GM18867 (cell line): ENCODE measurements around the gene CST7.
A peak's percentile ranks its signal among the peaks of the same experiment; 100 is the strongest.

Source experiments
- ATAC-seq: cut with Tn5 transposase; IDR thresholded peaks from one replicate; pipeline ENCODE4 v1.9.1; 2021; ENCODE audit warnings: mild to moderate bottlenecking, moderate library complexity; ENCODE audit not compliant: unreplicated experiment

Gene CST7

DNA sequence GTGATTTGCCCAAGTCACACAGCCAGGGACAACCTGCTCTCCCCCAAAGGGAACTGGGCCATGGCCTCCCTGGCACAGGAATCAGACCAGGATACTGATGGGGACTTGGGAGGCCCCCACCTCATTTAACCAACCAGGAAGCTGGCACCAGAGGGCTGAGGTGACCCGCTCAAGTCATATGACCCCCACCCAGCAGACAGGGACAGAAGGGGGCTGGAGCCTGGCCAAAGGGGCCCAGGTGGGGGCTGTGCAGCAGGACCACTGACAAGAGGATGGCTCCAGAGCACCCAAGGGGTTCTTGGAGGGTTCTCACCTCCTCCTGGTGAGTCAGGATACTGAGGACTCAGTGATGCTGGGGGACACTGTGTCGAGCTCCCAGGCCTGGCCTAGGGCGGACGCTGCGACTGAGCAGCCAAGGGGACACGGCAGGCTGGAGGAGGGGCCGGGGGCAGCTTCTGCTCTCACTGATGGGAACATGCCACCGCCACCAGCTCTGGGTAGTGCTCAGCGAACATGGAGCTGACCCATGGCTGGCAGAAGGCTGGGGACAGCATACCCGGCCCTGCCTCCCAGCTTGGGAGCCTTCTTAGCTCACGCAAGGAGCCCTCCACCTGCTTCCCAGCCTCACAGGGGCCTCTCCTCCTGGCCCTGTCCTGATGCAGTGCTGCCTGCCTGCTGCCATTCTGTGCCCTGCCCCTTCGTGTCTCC, 1.2 kb downstream of the CST7 start:
- ATAC-seq, result no peak

DNA sequence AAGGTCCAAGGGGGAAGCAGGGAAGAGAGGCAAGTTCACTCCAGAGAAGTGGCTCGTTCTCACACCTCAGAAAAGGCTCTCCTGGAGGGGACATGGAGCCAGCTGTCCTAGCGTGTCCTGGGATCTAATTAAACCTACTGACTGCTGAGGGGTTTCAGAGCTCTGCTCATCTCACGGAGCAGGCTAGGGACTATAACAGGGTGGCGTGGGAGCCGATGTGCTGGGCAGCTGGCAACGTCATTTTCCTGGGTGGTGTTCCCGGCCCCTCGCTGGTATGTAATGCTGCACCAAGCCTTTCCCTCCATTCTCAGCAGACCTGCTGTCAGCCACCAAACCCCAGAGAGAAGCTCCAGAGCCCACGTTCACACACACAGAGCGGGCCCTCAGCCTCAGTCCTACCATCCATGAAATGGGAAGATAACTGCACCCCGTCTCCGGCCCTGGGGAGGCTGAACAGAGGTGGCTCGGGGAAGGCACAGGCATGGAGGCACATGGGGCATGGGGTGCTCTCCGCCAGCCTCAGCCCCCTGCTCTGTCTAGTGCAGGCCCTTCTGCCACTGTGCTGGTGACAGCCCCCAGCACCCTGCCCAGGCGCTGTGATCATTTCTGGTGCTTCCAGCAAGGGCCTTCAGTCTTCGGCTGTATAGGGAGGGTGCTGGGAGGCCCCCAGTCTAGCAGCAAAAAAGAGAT, 1.9 kb downstream of the CST7 start:
- no peak for ATAC-seq

DNA sequence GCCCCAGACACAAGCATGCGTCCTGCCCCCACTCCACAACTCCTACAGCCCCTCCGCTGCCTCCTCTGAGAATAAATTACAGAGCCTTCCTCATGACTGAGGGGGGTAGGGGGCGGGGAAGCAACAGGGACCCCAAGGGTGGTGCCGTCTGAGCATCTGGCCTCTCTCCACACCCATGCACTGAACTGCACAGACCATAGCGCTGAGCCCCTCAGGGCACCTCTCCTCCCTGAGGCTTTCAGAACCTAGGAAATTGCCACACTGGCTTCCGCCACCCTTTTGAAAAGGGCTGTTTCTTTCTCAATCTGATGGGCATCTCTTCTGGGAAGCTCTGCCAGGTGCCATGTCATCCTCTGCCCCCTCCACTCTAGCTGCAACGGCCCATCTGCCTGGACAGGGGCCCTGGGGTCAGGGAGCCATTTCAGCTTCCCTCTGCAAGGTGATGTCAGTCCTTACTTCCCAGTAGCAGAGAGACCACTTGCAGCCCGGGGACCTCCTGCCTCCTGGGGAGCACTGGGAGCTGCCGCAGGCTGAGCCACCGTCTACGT, 2.5 kb downstream of the CST7 start:
- no peak for ATAC-seq

DNA sequence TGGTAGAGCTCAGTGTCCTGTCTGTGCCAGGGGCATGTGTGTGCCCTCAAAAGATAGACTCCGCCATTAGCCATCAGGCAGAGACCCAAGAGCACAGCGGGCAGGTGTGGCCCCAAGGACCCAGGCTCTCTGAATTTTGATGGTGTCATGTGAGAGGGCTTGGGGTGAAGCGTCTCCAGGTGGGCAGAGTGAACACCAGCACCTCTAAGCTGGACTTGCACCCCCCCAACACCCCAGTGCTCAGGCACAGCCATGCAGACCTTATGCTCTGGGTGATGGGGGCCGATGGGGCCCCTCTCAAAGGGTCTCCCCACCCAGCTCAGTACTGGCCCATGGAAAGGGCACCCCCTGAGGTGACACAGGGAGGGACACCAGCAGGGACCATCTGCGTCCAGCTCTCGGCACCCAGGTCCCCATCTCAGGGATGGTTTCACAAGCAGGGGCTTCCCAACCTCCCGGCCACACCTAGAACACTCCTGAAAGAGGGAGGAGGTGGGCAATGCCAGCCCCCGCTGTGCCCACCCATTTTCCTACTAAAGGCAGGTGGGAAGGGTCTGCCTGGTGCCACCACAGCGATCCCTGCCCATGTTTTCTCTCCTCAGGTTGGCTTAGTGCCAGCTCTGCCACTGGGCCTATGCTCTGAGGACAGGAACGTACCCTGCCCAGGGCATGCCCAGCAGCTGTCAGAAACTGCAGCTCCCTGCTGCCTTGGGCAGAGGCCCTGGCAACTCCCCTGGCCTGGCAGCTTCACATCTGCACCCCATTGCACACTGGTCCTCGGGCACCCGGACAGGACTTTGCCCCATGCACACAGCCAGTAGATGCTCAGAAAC, 3.5 kb downstream of the CST7 start:
- no peak for ATAC-seq

DNA sequence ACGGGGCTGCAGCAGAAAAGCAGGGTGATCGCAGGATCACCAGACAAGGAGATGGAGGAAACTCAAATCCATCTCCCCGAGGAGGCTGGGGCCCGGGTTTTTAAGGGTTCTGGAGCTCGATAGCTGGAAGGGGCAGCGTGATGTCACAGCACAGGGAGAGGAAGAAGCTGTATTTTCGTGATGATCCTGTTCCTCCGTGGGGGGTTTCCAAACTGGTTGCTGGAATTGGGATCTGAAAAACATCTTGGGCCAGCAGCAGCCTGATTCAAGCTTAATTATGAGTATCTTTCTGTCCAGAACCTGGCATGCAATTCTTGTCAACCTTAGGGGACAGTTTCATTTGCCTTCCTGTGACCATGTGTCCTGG, 4.1 kb downstream of the CST7 start:
- no peak for ATAC-seq

DNA sequence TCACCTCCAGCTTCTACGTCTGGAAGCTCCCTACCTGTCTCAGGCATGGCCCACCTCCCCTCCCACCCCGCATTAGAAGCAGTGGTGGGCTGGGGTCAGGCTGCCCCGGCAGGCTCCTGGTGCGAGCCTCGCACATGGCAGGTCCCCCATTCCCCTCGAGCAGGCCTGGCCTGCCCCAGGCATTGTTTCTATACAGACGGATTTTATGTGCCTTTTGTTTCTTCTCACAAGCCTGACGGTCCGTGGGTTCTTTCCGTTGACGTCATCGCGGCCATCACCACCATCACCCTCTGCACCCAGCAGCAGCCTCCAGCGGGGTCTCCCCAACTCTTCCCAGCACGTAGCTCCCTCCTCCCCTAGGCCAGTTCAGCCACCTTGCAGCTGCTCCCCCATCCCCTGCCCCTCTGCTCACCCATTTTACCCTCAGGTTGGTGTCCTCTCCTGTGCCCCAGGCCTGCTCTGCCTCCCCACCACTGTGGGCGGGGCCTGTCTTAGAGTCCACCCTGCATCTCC, 4.6 kb downstream of the CST7 start:
- ATAC-seq, result no peak

GRCh38 chr20:24954151-24954550, 5.1 kb downstream of the CST7 start:
- no peak for ATAC-seq

- no peak for ATAC-seq
These were observed 5.5 kb downstream of the CST7 start for GRCh38 chr20:24954566-24954965.

DNA sequence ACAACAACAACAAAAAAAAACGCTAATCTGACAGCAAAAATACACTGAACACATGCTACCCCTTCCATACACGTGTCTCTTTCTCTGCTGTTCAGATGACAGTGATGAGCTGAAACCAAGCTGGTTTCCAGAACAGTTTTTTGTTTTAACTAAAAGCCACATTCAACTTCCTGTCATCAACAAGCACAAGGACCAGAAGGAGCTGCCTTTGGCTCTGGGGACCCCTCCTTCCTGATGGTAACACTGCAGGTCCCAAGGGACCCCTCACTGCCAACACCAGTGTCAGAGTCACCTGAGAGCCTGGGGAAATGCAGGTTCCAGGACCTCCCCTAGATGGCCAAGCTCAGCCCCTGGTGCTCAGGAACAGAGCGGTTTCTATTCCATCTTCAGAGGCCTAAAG, 6.0 kb downstream of the CST7 start:
- ATAC-seq, result peak; percentile 87

- no peak for ATAC-seq
These were observed 7.2 kb downstream of the CST7 start for GRCh38 chr20:24956001-24956841.

- no peak for ATAC-seq
These were observed 8.4 kb downstream of the CST7 start for GRCh38 chr20:24957326-24958016.

- no peak for ATAC-seq
These were observed 9.7 kb downstream of the CST7 start for GRCh38 chr20:24958506-24959385.

DNA sequence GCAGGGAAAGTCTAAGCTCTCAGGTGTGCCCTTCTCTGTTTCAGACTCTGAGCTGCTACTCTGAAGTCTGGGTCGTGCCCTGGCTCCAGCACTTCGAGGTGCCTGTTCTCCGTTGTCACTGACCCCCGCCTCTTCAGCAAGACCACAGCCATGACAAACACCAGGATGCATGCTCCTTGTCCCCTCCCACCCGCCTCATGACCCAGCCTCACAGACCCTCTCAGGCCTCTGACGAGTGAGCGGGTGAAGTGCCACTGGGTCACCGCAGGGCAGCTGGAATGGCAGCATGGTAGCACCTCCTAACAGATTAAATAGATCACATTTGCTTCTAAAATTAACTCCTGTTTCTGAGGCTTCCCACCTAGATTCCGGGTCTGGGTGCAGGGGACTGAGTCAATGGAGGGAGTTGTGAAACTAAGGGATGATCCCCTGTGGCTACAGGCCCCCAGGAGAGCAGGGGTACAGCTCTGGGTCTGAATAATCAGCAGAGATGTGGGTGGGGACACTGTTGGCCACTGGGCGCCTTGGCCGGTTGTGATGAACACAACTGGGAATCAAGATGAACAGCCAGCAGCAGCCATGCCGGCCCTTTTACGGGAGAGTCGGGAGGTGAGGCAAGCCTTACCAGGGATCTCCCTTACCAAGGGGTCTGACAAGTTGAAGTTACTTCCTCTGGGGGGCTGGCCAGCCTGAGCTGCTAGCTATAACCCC, 10.7 kb downstream of the CST7 start:
- no peak for ATAC-seq

GRCh38 chr20:24960302-24960801, 11.3 kb downstream of the CST7 start:
- ATAC-seq, result no peak

GRCh38 chr20:24960861-24961260, 11.8 kb downstream of the CST7 start:
- no peak for ATAC-seq

GRCh38 chr20:24961384-24962181, 12.5 kb downstream of the CST7 start:
- ATAC-seq, result no peak

- no peak for ATAC-seq
These were observed 13.1 kb downstream of the CST7 start for GRCh38 chr20:24962182-24962492.
